D341Med (cell line): ENCODE measurements around the gene MAN2B2.

Experiments used
- DNase-seq: peaks from one replicate; pipeline ENCODE4 v3.0.0; 2012; ENCODE audit warnings: low spot score

The MAN2B2 gene

GRCh38 chr4:6546681-6547447, 28.1 kb upstream of the MAN2B2 start:
- DNase-seq: peak; percentile 86

GRCh38 chr4:6548201-6548881, 26.6 kb upstream of the MAN2B2 start:
- peak; percentile 84 for DNase-seq

GRCh38 chr4:6548882-6549230, 26.1 kb upstream of the MAN2B2 start:
- no peak for DNase-seq

- no peak for DNase-seq
These were observed 25.5 kb upstream of the MAN2B2 start for GRCh38 chr4:6549445-6549844.

- DNase-seq: no peak
These were observed 24.9 kb upstream of the MAN2B2 start for GRCh38 chr4:6549890-6550620.

- DNase-seq: no peak
These were observed 24.2 kb upstream of the MAN2B2 start for GRCh38 chr4:6550821-6551220.

- no peak for DNase-seq
These were observed 23.3 kb upstream of the MAN2B2 start for GRCh38 chr4:6551660-6552059.

- DNase-seq: no peak
These were observed 19.5 kb upstream of the MAN2B2 start for GRCh38 chr4:6555519-6555918.

GRCh38 chr4:6556263-6556662, 18.7 kb upstream of the MAN2B2 start:
- no peak for DNase-seq

GRCh38 chr4:6557185-6557584, 17.8 kb upstream of the MAN2B2 start:
- DNase-seq: no peak

GRCh38 chr4:6557856-6558255, 17.1 kb upstream of the MAN2B2 start:
- DNase-seq: no peak

- DNase-seq: no peak
These were observed 14.4 kb upstream of the MAN2B2 start for GRCh38 chr4:6560416-6561172.

- no peak for DNase-seq
These were observed 13.8 kb upstream of the MAN2B2 start for GRCh38 chr4:6561173-6561516.

GRCh38 chr4:6561706-6562371, 13.2 kb upstream of the MAN2B2 start:
- no peak for DNase-seq

- peak; percentile 83 for DNase-seq
These were observed 11.8 kb upstream of the MAN2B2 start for GRCh38 chr4:6562931-6563901.

- DNase-seq: no peak
These were observed 10.9 kb upstream of the MAN2B2 start for GRCh38 chr4:6563935-6564645.

GRCh38 chr4:6565691-6566390, 9.1 kb upstream of the MAN2B2 start:
- DNase-seq: no peak

- DNase-seq: no peak
These were observed 8.4 kb upstream of the MAN2B2 start for GRCh38 chr4:6566391-6567190.

GRCh38 chr4:6567218-6567617, 7.8 kb upstream of the MAN2B2 start:
- DNase-seq: no peak
